ENCODE results near the gene MTCL1. TPM values are rescaled to one million over a fixed set of nuclear protein-coding genes. Genes with fewer than 3 reads are reported as not detected.

Gene MTCL1
- polyA plus RNA-seq, 3 donors = not detected

DNA sequence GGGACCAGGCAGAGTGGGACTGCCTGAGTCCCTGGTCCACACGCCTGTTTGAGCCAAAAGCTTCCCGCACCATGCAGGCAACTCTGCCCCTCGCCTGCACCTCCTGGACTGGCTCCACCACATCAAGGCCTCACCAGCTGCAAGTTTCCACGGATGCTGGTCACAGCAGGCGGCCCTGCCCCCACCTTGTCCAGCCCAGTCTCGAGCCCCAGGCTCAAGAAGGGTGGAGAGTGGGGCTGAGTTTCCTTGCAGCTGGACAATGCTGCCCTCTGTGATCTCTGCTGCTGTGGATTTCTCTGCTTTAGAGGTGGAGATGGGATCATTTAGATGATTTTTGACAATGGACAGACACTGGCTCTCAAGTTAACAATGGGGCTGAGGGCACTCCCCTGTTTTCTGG is 74.9 kb downstream of the MTCL1 start:
- Mint-ChIP-seq H3K36me3 (no peaks in the 10 kb centered on the region), H3K4me3 (no peak overlapping the region), H3K9me3 (peaks cover 0 to 5% (median 0%) of the 10 kb centered on the region in 7 donors), H3K4me1 (no peaks in the 10 kb centered on the region), H3K27me3 (ENCODE audit: low read depth in 3 of 3) (peaks cover 0 to 7% (median 0%) of the 10 kb centered on the region in 3 donors), H3K27ac (no peak overlapping the region)
- intact Hi-C loops (cut with micrococcal nuclease) = no loop called here
- DNase-seq = no peak
- 77% methylated on average over 3 of the region's 6 CpGs for WGBS (ENCODE audit: insufficient coverage)
- TF ChIP-seq, protein P1, sequence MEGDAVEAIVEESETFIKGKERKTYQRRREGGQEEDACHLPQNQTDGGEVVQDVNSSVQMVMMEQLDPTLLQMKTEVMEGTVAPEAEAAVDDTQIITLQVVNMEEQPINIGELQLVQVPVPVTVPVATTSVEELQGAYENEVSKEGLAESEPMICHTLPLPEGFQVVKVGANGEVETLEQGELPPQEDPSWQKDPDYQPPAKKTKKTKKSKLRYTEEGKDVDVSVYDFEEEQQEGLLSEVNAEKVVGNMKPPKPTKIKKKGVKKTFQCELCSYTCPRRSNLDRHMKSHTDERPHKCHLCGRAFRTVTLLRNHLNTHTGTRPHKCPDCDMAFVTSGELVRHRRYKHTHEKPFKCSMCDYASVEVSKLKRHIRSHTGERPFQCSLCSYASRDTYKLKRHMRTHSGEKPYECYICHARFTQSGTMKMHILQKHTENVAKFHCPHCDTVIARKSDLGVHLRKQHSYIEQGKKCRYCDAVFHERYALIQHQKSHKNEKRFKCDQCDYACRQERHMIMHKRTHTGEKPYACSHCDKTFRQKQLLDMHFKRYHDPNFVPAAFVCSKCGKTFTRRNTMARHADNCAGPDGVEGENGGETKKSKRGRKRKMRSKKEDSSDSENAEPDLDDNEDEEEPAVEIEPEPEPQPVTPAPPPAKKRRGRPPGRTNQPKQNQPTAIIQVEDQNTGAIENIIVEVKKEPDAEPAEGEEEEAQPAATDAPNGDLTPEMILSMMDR (IDR thresholded peaks at IDR 0.05) = no peak
- Histone ChIP-seq H3K4me3 (replicated peaks in 1 of 3; ENCODE audit: low read depth in 2 of 3, low read length in 3 of 3) (no peak overlapping the region), H2AFZ (ENCODE audit: insufficient read depth, low read depth, low read length, poor library complexity, severe bottlenecking) (no peak overlapping the region), H3K4me1 (ENCODE audit: control insufficient read depth in 1 of 2, insufficient read depth in 2 of 2, low read length in 2 of 2) (no peaks in the 10 kb centered on the region), H3K27me3 (ENCODE audit: control insufficient read depth in 2 of 2, insufficient read depth in 2 of 2, low read length in 2 of 2) (no peaks in the 10 kb centered on the region), H4K20me1 (ENCODE audit: insufficient read depth, low read length) (no peaks in the 10 kb centered on the region), H3K4me2 (replicated peaks; ENCODE audit: extremely low read depth, low read length, poor library complexity, severe bottlenecking) (no peak overlapping the region), H3K9me3 (replicated peaks in 1 of 2; ENCODE audit: control insufficient read depth in 1 of 2, insufficient read depth in 1 of 2, low read length in 2 of 2) (no peaks in the 10 kb centered on the region), H3K79me2 (ENCODE audit: insufficient read depth, low read length) (no peaks in the 10 kb centered on the region), H3K27ac (ENCODE audit: low read depth in 1 of 2, low read length in 2 of 2) (no peak overlapping the region), H3K9ac (ENCODE audit: insufficient read depth, low read length, poor library complexity, severe bottlenecking) (no peak overlapping the region), H3K36me3 (replicated peaks in 1 of 2; ENCODE audit: control insufficient read depth in 1 of 2, insufficient read depth in 2 of 2, low read length in 2 of 2) (no peaks in the 10 kb centered on the region)

DNA sequence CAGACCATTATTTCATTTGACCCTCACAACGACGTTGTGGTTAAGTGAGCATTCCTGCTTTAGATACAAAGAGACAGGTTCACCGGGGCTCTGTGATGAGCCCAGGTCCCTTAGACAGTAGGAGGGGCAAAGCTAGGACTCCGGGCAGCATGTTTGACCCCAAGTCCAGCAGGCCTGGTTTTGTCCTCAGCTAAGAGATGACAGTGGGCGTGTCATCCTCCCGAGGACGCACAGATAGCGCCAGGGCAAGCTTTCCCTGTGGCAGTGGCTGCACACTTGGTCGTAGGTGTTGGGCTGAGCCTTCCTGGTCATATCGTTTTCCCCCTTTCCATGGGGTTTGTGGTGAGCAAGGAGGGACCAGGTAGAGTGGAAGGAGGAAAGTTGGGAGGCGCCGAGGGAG is 76.3 kb downstream of the MTCL1 start:
- Histone ChIP-seq H3K79me2 (ENCODE audit: insufficient read depth, low read length) (no peaks in the 10 kb centered on the region), H3K9me3 (replicated peaks in 1 of 2; ENCODE audit: control insufficient read depth in 1 of 2, insufficient read depth in 1 of 2, low read length in 2 of 2) (no peaks in the 10 kb centered on the region), H3K4me1 (ENCODE audit: control insufficient read depth in 1 of 2, insufficient read depth in 2 of 2, low read length in 2 of 2) (no peaks in the 10 kb centered on the region), H3K9ac (ENCODE audit: insufficient read depth, low read length, poor library complexity, severe bottlenecking) (no peak overlapping the region), H3K36me3 (replicated peaks in 1 of 2; ENCODE audit: control insufficient read depth in 1 of 2, insufficient read depth in 2 of 2, low read length in 2 of 2) (no peaks in the 10 kb centered on the region), H4K20me1 (ENCODE audit: insufficient read depth, low read length) (no peaks in the 10 kb centered on the region), H3K4me2 (replicated peaks; ENCODE audit: extremely low read depth, low read length, poor library complexity, severe bottlenecking) (no peak overlapping the region), H3K27ac (ENCODE audit: low read depth in 1 of 2, low read length in 2 of 2) (no peak overlapping the region), H2AFZ (ENCODE audit: insufficient read depth, low read depth, low read length, poor library complexity, severe bottlenecking) (no peak overlapping the region), H3K27me3 (ENCODE audit: control insufficient read depth in 2 of 2, insufficient read depth in 2 of 2, low read length in 2 of 2) (no peaks in the 10 kb centered on the region), H3K4me3 (replicated peaks in 1 of 3; ENCODE audit: low read depth in 2 of 3, low read length in 3 of 3) (no peak overlapping the region)
- H3K27me3 Mint-ChIP-seq (ENCODE audit: low read depth in 3 of 3) = peaks cover 0 to 7% (median 0%) of the 10 kb centered on the region in 3 donors
- no peak overlapping the region for H3K4me3 Mint-ChIP-seq
- peaks cover 7% of the 10 kb centered on the region for H3K4me1 Mint-ChIP-seq
- TF ChIP-seq, protein P1 (IDR thresholded peaks at IDR 0.05) = no peak
- intact Hi-C loops (cut with micrococcal nuclease) = no loop called here
- H3K27ac Mint-ChIP-seq = no peak overlapping the region
- H3K36me3 Mint-ChIP-seq = no peaks in the 10 kb centered on the region
- peaks cover 0 to 7% (median 3%) of the 10 kb centered on the region in 7 donors for H3K9me3 Mint-ChIP-seq
- no peak for DNase-seq
- 94% methylated on average over 7 of the region's 12 CpGs for WGBS (ENCODE audit: insufficient coverage)
